Heart left ventricle (tissue), 16 donors: ENCODE measurements around the gene CXXC5. TPM values are rescaled to one million over a fixed set of nuclear protein-coding genes. Genes with fewer than 3 reads are reported as not detected.

Experiments
- ATAC-seq, 4 donors: fragments of 200-7000 bp; cut with Tn5 transposase; one replicate each; pipeline ENCODE4 v1.9.1; 2020 to 2022; ENCODE audit warnings: moderate library complexity in 4 of 4, mild to moderate bottlenecking in 3 of 4, moderate number of reproducible peaks in 1 of 4
- DNase-seq, 5 donors: peaks; one replicate each; pipeline ENCODE4 v3.0.0-alpha.2; 2020
- H3K27ac ChIP-seq, 12 donors: fragments of 200-600 bp; sonication (generic) in 4 of 12; one replicate each; pipeline versions ENCODE4 v1.5.0 to v1.8.0; 2016 to 2022; ENCODE audit warnings: mild to moderate bottlenecking in 2 of 12
- H3K27me3 ChIP-seq, 9 donors: fragments of 200-600 bp; sonication (generic) in 2 of 9; one replicate each; pipeline versions ENCODE4 v1.5.1 to v1.8.0; 2016 to 2022; ENCODE audit warnings: mild to moderate bottlenecking in 3 of 9
- H3K36me3 ChIP-seq, 9 donors: fragments of 200-600 bp; sonication (generic) in 2 of 9; one replicate each; pipeline versions ENCODE4 v1.5.0 to v1.8.0; 2018 to 2022; ENCODE audit warnings: mild to moderate bottlenecking in 2 of 9
- H3K4me1 ChIP-seq, 12 donors: fragments of 200-600 bp; sonication (generic) in 4 of 12; one replicate each; pipeline versions ENCODE4 v1.5.0 to v1.8.0; 2016 to 2022; ENCODE audit warnings: mild to moderate bottlenecking in 3 of 12
- H3K4me3 ChIP-seq, 12 donors: fragments of 200-600 bp; sonication (generic) in 4 of 12; one replicate each; pipeline versions ENCODE4 v1.5.0 to v1.8.0; 2017 to 2022; ENCODE audit warnings: mild to moderate bottlenecking in 9 of 12, moderate library complexity in 4 of 12
- H3K9me3 ChIP-seq, 12 donors: fragments of 200-600 bp; sonication (generic) in 4 of 12; one replicate each; pipeline versions ENCODE4 v1.5.0 to v1.8.0; 2016 to 2022; ENCODE audit warnings: mild to moderate bottlenecking in 1 of 12
- CTCF ChIP-seq, 12 donors: fragments of 200-600 bp; sonication (generic) in 4 of 12; IDR thresholded peaks; one replicate each; pipeline versions ENCODE4 v1.5.0 to v1.8.0; 2018 to 2022; ENCODE audit warnings: antibody characterized with exemption in 12 of 12, mild to moderate bottlenecking in 5 of 12
- POLR2A ChIP-seq, 2 donors: fragments of 450-650 bp; IDR thresholded peaks; one replicate each; pipeline ENCODE4 v1.6.1; 2017; ENCODE audit warnings: antibody characterized with exemption in 2 of 2, mild to moderate bottlenecking in 2 of 2, moderate library complexity in 2 of 2
- WGBS, 4 donors: extraction: QIAGEN DNeasy Blood & Tissue Kit in 2 of 4; methylation state at CpG; one replicate each; pipeline versions ENCODE4 v1.1.5 to v1.1.7; 2013 to 2018; 5-methylcytosine and 5-hydroxymethylcytosine counted together
- intact Hi-C, 10 donors: fragments of 100-400 bp; cut with DNase I; formaldehyde crosslinking; loops; one replicate each; pipeline versions ENCODE4 v1.11.1 to v1.14.2; 2022
- polyA plus RNA-seq, 2 donors: library from polyadenylated mRNA; stranded (reverse); fragments of 200-250 nt; gene quantifications; one replicate each; pipeline ENCODE4 v1.2.3, GENCODE V29; 2013
- total RNA-seq, 9 donors: library from RNA; depleted of rRNA in 2 of 9; stranded (reverse); fragments of >200 nt in 2 of 9; fragmentation: NEBNext Ultra II Directional in 3 of 9; extraction: Animal tissue kit (Norgen Biotek cat#: 25700) in 3 of 9; gene quantifications; one replicate each; pipeline versions ENCODE4 v1.1.0 to v1.2.4, GENCODE V29; 2016 to 2023
- donor health status: ischemic (EF 13 %, LVEDD 7.1; RV severe dilation, severe dysfunction).
- donor health status: healthy with polysubstance abuse.
- donor health status: DM: no; HTN: yes; CAD: no.
- donor health status: DM: no; HTN: no; CAD: no.
- donor health status: ischemic (EF 25% LVEDD 6.9; RV normal size, moderate dysfunction).
- donor health status: ischemic (EF 25% LVEDD 5.7; RV mildly dilated, moderate dysfunction).
- donor health status: healthy.
- donor health status: DM: yes; HTN: yes; CAD: no.
- donor health status: ischemic (EF 35%, LVEDD 5.7; RV mildly dilated, moderate dysfunction).
- donor health status: nonischemic (EF 11% LVEDD 7.7; RV severe dilation, severe dysfunction).
- donor health status: DM: yes; HTN: yes; CAD: no.
- donor health status: PGD.
- donor health status: ischemic (EF 29% LVEDD 5.4; RV normal size, mild dysfunction).
- donor health status: nonischemic (EF 23%, LVEDD 6.1; RV moderate dilation, normal function).

The CXXC5 gene
- total and polyA plus RNA-seq, 11 donors = 29.8 to 74.6 (median 36.3) TPM

DNA sequence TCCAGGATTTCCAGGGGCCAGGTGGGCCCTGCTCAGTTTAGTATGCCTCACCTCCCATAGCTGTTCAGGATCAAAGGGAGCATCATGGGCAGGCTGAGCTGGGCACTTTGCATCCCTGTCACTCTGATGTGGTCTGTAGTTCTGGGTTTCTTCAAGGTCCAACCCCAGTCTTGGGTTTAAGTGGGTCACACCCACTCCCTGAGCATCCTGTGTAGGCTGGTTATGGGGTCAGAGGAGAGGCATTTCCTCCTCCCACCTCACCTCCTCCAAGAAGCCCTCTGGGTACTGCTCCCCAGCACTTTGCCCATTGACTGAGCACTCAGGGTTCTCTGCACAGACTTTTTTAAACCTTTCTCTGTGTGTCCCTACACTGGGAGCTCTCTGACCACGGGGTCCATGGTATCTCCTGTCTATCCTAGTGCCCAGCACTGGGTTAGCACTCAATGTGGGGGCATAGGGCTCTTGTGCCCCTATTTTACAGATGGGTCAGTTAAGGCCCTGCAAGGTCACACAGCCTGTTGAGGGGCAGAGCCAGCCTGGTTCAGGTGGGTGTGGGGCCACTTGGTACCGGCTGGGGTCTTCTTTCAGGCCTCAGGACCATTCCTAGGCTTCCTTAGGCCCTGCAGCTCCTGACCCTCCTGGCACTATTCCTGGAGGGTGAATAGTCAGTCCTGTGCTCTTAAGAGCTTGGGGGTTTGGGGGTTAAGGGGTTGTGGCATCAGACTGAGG, 19.0 kb downstream of the CXXC5 start:
- DNase-seq (peak in 1 of 5 donors; percentile 28), ATAC-seq (no peak)
- no peaks in the 10 kb centered on the region for H3K27me3 ChIP-seq
- intact Hi-C loops = no loop called here
- H3K4me3 ChIP-seq = peak overlapping the region in 7 of 12 donors; percentile 52 to 67 (median 60)
- H3K27ac ChIP-seq = peak overlapping the region; percentile 93 to 98 (median 95)
- peaks cover 0 to 4% (median 0%) of the 10 kb centered on the region in 9 donors for H3K36me3 ChIP-seq
- TF ChIP-seq CTCF (IDR thresholded peaks at IDR 0.05) (no peak), POLR2A (IDR thresholded peaks at IDR 0.05) (no peak)
- no peaks in the 10 kb centered on the region for H3K9me3 ChIP-seq
- 59 to 86% (median 78%) methylated on average over 1 to 2 of the region's 2 CpGs for WGBS, 4 donors
- peaks cover 12 to 98% (median 83%) of the 10 kb centered on the region in 12 donors for H3K4me1 ChIP-seq

GRCh38 chr5:139667730-139668063, 19.5 kb downstream of the CXXC5 start:
- ATAC-seq (no peak), DNase-seq (no peak)
- 21 to 35% (median 33%) methylated on average over 5 of the region's 5 CpGs for WGBS, 4 donors
- Histone ChIP-seq H3K4me3 (peak overlapping the region in 11 of 12 donors; percentile 32 to 67 (median 60)), H3K36me3 (peaks cover 0 to 4% (median 0%) of the 10 kb centered on the region in 9 donors), H3K27me3 (no peaks in the 10 kb centered on the region), H3K27ac (peak overlapping the region; percentile 93 to 98 (median 95)), H3K9me3 (no peaks in the 10 kb centered on the region), H3K4me1 (peaks cover 12 to 98% (median 87%) of the 10 kb centered on the region in 12 donors)
- intact Hi-C loops = loop anchor here in 1 of 10 donors (1.0 kb wide), 1 partner anchor 17 kb away; no protein-coding TSS in a partner anchor
- TF ChIP-seq POLR2A (IDR thresholded peaks at IDR 0.05) = no peak
- no peak for TF ChIP-seq CTCF (IDR thresholded peaks at IDR 0.05)

DNA sequence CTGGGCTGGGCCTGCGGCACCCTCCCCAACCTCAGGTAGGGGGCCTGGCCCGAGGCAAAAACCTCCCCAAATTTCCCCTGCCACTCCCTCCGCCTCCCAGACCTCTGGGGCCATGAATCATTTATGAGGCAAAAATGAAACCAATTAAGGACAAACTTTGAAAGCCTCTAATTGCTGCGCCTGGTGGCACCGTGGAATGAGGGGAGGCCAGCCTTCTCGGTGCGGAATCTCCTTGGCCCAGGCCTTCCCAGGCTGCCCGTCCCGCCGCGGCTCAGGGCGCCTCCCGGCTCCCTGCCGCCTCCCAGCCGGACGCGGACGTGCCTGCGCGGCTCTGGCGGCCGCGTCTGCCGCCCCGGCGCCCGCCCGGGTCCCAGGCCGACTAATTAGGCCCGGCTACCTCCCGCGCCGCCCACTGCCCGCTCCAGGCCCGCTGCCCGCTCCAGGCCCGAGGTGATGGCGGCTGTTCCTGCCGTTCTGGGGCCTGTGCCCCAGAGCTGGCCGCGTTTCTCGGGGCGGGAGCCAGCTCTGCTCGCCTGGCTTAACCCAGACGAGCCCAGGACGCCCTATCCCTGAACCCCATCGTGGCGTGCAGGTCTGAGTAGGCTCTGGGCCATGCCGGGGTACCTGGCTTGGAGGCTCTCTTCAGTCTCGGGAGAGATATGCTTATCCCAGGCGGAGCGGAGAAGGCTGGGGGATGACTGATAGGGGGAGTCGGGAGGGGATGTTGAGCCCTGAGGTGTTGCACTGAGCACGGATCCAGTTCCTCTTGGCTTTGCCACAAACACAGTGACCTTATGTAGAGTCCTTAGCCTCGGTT, 20.1 kb downstream of the CXXC5 start:
- ATAC-seq (peak; percentile 15 to 33 (median 20)), DNase-seq (peak in 4 of 5 donors; percentile 48 to 67 (median 53))
- intact Hi-C loops = loop anchor here in 1 of 10 donors (1.0 kb wide), 1 partner anchor 18 kb away; no protein-coding TSS in a partner anchor
- Histone ChIP-seq H3K4me1 (peaks cover 12 to 100% (median 89%) of the 10 kb centered on the region in 12 donors), H3K27ac (peak overlapping the region; percentile 93 to 98 (median 95)), H3K27me3 (no peaks in the 10 kb centered on the region), H3K4me3 (peak overlapping the region; percentile 19 to 67 (median 60)), H3K36me3 (peaks cover 0 to 4% (median 0%) of the 10 kb centered on the region in 9 donors), H3K9me3 (no peaks in the 10 kb centered on the region)
- 3 to 10% (median 8%) methylated on average over 10 to 55 of the region's 55 CpGs for WGBS, 4 donors
- TF ChIP-seq POLR2A (IDR thresholded peaks at IDR 0.05) (no peak), CTCF (IDR thresholded peaks at IDR 0.05) (no peak)
